ENCODE data around the gene GRK6. TPM values are rescaled to one million over a fixed set of nuclear protein-coding genes. Genes with fewer than 3 reads are reported as not detected.

The GRK6 gene
- polyA plus RNA-seq, 1 experiment, result 16.4 TPM

DNA sequence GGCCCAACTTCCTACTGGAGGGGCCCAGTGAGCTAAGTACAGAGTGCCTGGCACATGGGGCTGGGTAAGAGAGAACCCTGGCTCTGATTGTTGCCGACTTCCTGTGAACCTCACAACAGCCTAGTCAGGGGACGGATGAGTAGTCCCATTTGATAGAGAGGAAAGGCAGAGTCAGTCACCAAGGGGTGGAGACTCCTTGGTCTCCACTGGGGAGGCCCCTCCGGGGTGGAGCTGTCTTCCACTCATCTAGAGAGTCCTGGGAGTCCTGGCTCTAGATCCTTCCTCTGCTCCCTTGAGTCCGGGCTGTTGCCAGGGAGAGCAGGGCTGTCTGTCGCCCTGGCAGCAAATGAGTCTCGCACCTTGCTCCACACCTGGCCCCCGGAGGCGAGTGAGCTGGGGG lies 8.0 kb downstream of the GRK6 start:
- no peak for DNase-seq (ENCODE audit: low read depth, low spot score)
- Histone ChIP-seq H3K9me3 (ENCODE audit: control insufficient read depth, insufficient read depth, low read length) (no peaks in the 10 kb centered on the region; the same call in 1 of the 2 replicates), H3K4me3 (ENCODE audit: low read depth, low read length) (no peak overlapping the region), H3K27me3 (ENCODE audit: control insufficient read depth, insufficient read depth, low read length) (no peaks in the 10 kb centered on the region), H3K27ac (ENCODE audit: low read depth, low read length) (no peak overlapping the region)
- ChIA-PET POLR2A (interaction anchor here (0.8 kb wide), 1 partner anchor 10 kb away, joined by 3 read pairs; no protein-coding TSS in a partner anchor), CTCF (interaction anchor here (1.4 kb wide), 1 partner anchor 23 kb away, joined by 3 read pairs; no protein-coding TSS in a partner anchor)
- TF ChIP-seq, protein P1, sequence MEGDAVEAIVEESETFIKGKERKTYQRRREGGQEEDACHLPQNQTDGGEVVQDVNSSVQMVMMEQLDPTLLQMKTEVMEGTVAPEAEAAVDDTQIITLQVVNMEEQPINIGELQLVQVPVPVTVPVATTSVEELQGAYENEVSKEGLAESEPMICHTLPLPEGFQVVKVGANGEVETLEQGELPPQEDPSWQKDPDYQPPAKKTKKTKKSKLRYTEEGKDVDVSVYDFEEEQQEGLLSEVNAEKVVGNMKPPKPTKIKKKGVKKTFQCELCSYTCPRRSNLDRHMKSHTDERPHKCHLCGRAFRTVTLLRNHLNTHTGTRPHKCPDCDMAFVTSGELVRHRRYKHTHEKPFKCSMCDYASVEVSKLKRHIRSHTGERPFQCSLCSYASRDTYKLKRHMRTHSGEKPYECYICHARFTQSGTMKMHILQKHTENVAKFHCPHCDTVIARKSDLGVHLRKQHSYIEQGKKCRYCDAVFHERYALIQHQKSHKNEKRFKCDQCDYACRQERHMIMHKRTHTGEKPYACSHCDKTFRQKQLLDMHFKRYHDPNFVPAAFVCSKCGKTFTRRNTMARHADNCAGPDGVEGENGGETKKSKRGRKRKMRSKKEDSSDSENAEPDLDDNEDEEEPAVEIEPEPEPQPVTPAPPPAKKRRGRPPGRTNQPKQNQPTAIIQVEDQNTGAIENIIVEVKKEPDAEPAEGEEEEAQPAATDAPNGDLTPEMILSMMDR (IDR thresholded peaks at IDR 0.05; ENCODE audit: low read depth, low read length), result no peak

GRCh38 chr5:177434942-177435738 lies 8.7 kb downstream of the GRK6 start:
- Histone ChIP-seq H3K27me3 (ENCODE audit: control insufficient read depth, insufficient read depth, low read length) (no peaks in the 10 kb centered on the region), H3K4me3 (ENCODE audit: low read depth, low read length) (no peak overlapping the region), H3K27ac (ENCODE audit: low read depth, low read length) (no peak overlapping the region), H3K9me3 (ENCODE audit: control insufficient read depth, insufficient read depth, low read length) (no peaks in the 10 kb centered on the region; the same call in 1 of the 2 replicates)
- CTCF ChIA-PET, result no interaction called here
- no peak for DNase-seq (ENCODE audit: low read depth, low spot score)
- TF ChIP-seq, protein P1 (IDR thresholded peaks at IDR 0.05; ENCODE audit: low read depth, low read length), result no peak
- POLR2A ChIA-PET, result interaction anchor here (0.8 kb wide), 1 partner anchor 9 kb away, joined by 3 read pairs; no protein-coding TSS in a partner anchor

- no peaks in the 10 kb centered on the region; the same call in 1 of the 2 replicates for H3K9me3 ChIP-seq (ENCODE audit: control insufficient read depth, insufficient read depth, low read length)
- ChIA-PET POLR2A (no interaction called here), CTCF (no interaction called here)
Observed at GRCh38 chr5:177435847-177436536, 9.5 kb downstream of the GRK6 start.

DNA sequence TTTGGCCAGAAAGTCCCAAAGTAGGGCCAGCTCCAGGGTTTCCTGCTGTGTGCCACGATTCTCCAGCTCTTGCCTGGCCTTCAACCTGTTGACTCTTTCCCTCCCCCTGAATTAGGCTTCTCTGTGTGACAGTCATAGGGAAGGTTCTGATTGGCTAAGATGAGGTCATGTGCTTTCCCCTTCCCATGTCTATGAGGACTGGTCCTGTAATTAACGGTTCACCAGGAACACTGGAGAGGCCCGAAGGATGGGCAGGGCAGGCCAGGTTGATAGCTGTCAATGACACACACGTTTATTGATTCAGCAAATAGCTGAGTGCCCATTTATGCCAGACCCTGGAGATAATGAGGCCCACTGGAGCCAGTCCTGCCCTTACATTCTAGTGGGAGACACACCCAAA lies 11.1 kb downstream of the GRK6 start:
- Histone ChIP-seq H3K27me3 (ENCODE audit: control insufficient read depth, insufficient read depth, low read length) (no peaks in the 10 kb centered on the region), H3K27ac (ENCODE audit: low read depth, low read length) (no peak overlapping the region), H3K9me3 (ENCODE audit: control insufficient read depth, insufficient read depth, low read length) (no peaks in the 10 kb centered on the region; the same call in 1 of the 2 replicates), H3K4me3 (ENCODE audit: low read depth, low read length) (no peak overlapping the region)
- DNase-seq (ENCODE audit: low read depth, low spot score), result no peak
- CTCF ChIA-PET, result interaction anchor here (1.7 kb wide), 1 partner anchor 47 kb away, joined by 7 read pairs; no protein-coding TSS in a partner anchor
- POLR2A ChIA-PET, result interaction anchor here (0.7 kb wide), 1 partner anchor 48 kb away, joined by 3 read pairs; no protein-coding TSS in a partner anchor
- TF ChIP-seq, protein P1 (IDR thresholded peaks at IDR 0.05; ENCODE audit: low read depth, low read length), result no peak

More at GRCh38 chr5:177435847-177436536, 9.5 kb downstream of the GRK6 start:
- no peaks in the 10 kb centered on the region for H3K27me3 ChIP-seq (ENCODE audit: control insufficient read depth, insufficient read depth, low read length)
- no peak overlapping the region for H3K4me3 ChIP-seq (ENCODE audit: low read depth, low read length)
- TF ChIP-seq, protein P1 (IDR thresholded peaks at IDR 0.05; ENCODE audit: low read depth, low read length), result no peak
- no peak for DNase-seq (ENCODE audit: low read depth, low spot score)
- H3K27ac ChIP-seq (ENCODE audit: low read depth, low read length), result no peak overlapping the region
